K562 (cell line): ENCODE measurements around the gene SOX18. TPM values are rescaled to one million over a fixed set of nuclear protein-coding genes. Genes with fewer than 3 reads are reported as not detected.

ENCODE experiments used
- EWSR1 ChIP-seq: fragments of 450-650 bp; IDR thresholded peaks from 2 replicates; pipeline ENCODE4 v1.6.1; 2018; ENCODE audit warnings: borderline replicate concordance, mild to moderate bottlenecking, low read depth, moderate library complexity; ENCODE audit not compliant: partially characterized antibody
- JUND ChIP-seq, 2 experiments: IDR thresholded peaks; 2 replicates in 1 of 2; 3 replicates in 1 of 2; pipeline ENCODE4 v1.6.1; 2011; ENCODE audit warnings: borderline replicate concordance in 2 of 2, low read depth in 2 of 2, low read length in 2 of 2, improper control_type of control experiment in 1 of 2, missing biosample characterization in 1 of 2, missing genetic modification characterization in 1 of 2, missing genetic modification reagents in 1 of 2
- NCOA1 ChIP-seq: fragments of 450-650 bp; IDR thresholded peaks from 2 replicates; pipeline ENCODE4 v1.6.1; 2016; ENCODE audit warnings: low read depth
- NFE2 ChIP-seq: IDR thresholded peaks from 2 replicates; pipeline ENCODE4 v1.6.1; 2014; ENCODE audit warnings: antibody characterized with exemption, low read depth
- NR3C1 ChIP-seq: sonication (generic); formaldehyde crosslinking; IDR thresholded peaks from 2 replicates; pipeline ENCODE4 v1.8.1; 2022; ENCODE audit warnings: missing genetic modification reagents
- NR4A1 ChIP-seq, 2 experiments: fragments of 250-450 bp in 1 of 2; fragments of 450-650 bp in 1 of 2; sonication (Bioruptor Pico) in 1 of 2; IDR thresholded peaks; 2 replicates each; pipeline versions ENCODE4 v1.4.0 to v1.6.1; 2016 to 2020; ENCODE audit warnings: mild to moderate bottlenecking in 2 of 2, missing compliant biosample characterization in 1 of 2, missing genetic modification characterization in 1 of 2, moderate library complexity in 1 of 2
- SMAD1 ChIP-seq: fragments of 150-350 bp; IDR thresholded peaks from 2 replicates; pipeline ENCODE4 v1.6.1; 2014; ENCODE audit warnings: low read length, low read depth; ENCODE audit not compliant: partially characterized antibody
- ZNF75A ChIP-seq: fragments of 450-650 bp; formaldehyde crosslinking; IDR thresholded peaks from 2 replicates; pipeline ENCODE4 v1.4.0; 2020; ENCODE audit warnings: mild to moderate bottlenecking
- ZNF785 ChIP-seq: fragments of 250-450 bp; sonication (Bioruptor Pico); IDR thresholded peaks from 2 replicates; pipeline ENCODE4 v1.4.0; 2020; ENCODE audit warnings: mild to moderate bottlenecking
- polyA plus RNA-seq, 8 experiments: library from polyadenylated mRNA; depleted of rRNA in 4 of 8; stranded (reverse) in 5 of 8; unstranded in 3 of 8; fragments of >200 nt; fragmentation: Nextera tagmentation in 2 of 8; fragmentation: Illumina TruSeq in 1 of 8; extraction: Ambion mirVana in 2 of 8; extraction: Trizol in 1 of 8; gene quantifications; 2 replicates each; pipeline versions ENCODE4 v1.2.1 to v1.2.3, GENCODE V29; 2011 to 2014; ENCODE audit warnings: inconsistent platforms in 1 of 8, missing spikeins in 1 of 8
- total RNA-seq, 7 experiments: library from RNA; depleted of rRNA in 6 of 7; stranded (reverse); fragments of >200 nt in 6 of 7; fragmentation: Illumina TruSeq in 2 of 7; extraction: Trizol in 2 of 7; gene quantifications; 2 replicates each; pipeline versions ENCODE4 v1.2.1 to v1.2.3, GENCODE V29; 2011 to 2021; ENCODE audit warnings: low replicate concordance in 1 of 7
- TF ChIP-seq, protein P1 (sequence below): sonication (generic); formaldehyde crosslinking; IDR thresholded peaks from 2 replicates; pipeline ENCODE4 v1.8.1; 2023; ENCODE audit warnings: missing genetic modification reagents, mild to moderate bottlenecking, borderline replicate concordance
- TF ChIP-seq, protein P2 (sequence below): fragments of 450-650 bp; formaldehyde crosslinking; IDR thresholded peaks from 2 replicates; pipeline ENCODE4 v1.4.0; 2020; ENCODE audit warnings: mild to moderate bottlenecking, moderate library complexity
- TF ChIP-seq, protein P3 (sequence below): sonication (generic); formaldehyde crosslinking; IDR thresholded peaks from 2 replicates; pipeline ENCODE4 v1.8.0; 2022; ENCODE audit warnings: mild to moderate bottlenecking, low read depth, missing genetic modification reagents
- TF ChIP-seq, protein P4 (sequence below): fragments of 250-450 bp; sonication (Bioruptor Pico); IDR thresholded peaks from 2 replicates; pipeline ENCODE4 v1.8.0; 2021; ENCODE audit warnings: moderate library complexity, mild to moderate bottlenecking, inconsistent platforms

The SOX18 gene
- total and polyA plus RNA-seq, 9 of the 15 experiments (the other 6 are each of a cell fraction or from before 2014, with no cell fraction given): 0.15 to 19.8 (median 0.33) TPM

DNA sequence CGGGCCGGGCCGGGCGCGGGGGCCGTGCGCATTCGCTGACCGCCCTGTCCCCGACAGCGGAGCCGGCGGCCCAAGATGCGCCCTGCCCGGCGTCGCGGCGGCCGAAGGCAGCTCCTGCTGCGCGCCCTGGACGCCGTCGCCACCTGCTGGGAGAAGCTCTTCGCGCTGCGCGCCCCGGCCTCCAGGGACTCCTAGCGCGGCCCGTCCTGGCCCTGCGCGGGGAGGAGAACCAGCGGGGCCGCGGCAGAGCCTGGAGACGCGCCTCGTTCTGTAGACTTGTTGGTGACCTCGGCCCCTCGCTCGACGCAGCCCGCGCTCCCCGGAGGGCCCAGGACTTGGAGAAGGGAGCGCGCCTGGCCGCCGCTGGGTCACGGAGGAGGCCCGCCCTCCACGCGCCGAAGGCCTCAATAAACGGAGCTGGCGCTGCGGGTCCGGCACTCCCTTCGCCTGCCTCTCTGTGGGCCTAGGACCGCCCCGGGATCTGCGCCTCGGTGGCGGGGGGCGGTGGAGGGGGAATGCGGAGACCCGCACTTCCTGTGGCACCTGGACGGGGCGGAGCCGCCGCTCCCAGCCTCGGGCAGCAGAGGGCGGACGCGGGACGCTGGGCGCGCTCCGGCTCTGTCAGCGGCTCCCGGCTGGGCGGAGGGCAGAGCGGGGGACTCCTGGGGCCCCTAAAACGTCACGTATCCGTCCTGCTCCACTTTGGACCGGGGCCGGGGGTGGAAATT is 10.7 kb downstream of the SOX18 start (continued):
- TF ChIP-seq, protein P1, sequence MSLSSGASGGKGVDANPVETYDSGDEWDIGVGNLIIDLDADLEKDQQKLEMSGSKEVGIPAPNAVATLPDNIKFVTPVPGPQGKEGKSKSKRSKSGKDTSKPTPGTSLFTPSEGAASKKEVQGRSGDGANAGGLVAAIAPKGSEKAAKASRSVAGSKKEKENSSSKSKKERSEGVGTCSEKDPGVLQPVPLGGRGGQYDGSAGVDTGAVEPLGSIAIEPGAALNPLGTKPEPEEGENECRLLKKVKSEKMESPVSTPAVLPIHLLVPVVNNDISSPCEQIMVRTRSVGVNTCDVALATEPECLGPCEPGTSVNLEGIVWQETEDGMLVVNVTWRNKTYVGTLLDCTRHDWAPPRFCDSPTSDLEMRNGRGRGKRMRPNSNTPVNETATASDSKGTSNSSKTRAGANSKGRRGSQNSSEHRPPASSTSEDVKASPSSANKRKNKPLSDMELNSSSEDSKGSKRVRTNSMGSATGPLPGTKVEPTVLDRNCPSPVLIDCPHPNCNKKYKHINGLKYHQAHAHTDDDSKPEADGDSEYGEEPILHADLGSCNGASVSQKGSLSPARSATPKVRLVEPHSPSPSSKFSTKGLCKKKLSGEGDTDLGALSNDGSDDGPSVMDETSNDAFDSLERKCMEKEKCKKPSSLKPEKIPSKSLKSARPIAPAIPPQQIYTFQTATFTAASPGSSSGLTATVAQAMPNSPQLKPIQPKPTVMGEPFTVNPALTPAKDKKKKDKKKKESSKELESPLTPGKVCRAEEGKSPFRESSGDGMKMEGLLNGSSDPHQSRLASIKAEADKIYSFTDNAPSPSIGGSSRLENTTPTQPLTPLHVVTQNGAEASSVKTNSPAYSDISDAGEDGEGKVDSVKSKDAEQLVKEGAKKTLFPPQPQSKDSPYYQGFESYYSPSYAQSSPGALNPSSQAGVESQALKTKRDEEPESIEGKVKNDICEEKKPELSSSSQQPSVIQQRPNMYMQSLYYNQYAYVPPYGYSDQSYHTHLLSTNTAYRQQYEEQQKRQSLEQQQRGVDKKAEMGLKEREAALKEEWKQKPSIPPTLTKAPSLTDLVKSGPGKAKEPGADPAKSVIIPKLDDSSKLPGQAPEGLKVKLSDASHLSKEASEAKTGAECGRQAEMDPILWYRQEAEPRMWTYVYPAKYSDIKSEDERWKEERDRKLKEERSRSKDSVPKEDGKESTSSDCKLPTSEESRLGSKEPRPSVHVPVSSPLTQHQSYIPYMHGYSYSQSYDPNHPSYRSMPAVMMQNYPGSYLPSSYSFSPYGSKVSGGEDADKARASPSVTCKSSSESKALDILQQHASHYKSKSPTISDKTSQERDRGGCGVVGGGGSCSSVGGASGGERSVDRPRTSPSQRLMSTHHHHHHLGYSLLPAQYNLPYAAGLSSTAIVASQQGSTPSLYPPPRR: no peak
- TF ChIP-seq ZNF785 (CRISPR knock-in tag) (no peak), NR3C1 (CRISPR knock-in tag) (no peak), NFE2 (no peak), NR4A1 (CRISPR knock-in tag; IDR thresholded peaks at IDR 0.05) (peak; percentile 78), NR4A1 (tag; IDR thresholded peaks at IDR 0.05) (no peak), JUND (IDR thresholded peaks at IDR 0.05; ENCODE audit: borderline replicate concordance, low read depth, low read length) (0 out of 2 replicates have a peak, but pooled peaks have one; percentile 11), JUND (tag; IDR thresholded peaks at IDR 0.05; ENCODE audit: borderline replicate concordance, low read depth, low read length) (no peak), ZNF75A (CRISPR knock-in tag) (no peak), EWSR1 (no peak), NCOA1 (no peak), SMAD1 (no peak)
- TF ChIP-seq, protein P2, sequence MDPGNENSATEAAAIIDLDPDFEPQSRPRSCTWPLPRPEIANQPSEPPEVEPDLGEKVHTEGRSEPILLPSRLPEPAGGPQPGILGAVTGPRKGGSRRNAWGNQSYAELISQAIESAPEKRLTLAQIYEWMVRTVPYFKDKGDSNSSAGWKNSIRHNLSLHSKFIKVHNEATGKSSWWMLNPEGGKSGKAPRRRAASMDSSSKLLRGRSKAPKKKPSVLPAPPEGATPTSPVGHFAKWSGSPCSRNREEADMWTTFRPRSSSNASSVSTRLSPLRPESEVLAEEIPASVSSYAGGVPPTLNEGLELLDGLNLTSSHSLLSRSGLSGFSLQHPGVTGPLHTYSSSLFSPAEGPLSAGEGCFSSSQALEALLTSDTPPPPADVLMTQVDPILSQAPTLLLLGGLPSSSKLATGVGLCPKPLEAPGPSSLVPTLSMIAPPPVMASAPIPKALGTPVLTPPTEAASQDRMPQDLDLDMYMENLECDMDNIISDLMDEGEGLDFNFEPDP (CRISPR knock-in tag): no peak
- TF ChIP-seq, protein P3, sequence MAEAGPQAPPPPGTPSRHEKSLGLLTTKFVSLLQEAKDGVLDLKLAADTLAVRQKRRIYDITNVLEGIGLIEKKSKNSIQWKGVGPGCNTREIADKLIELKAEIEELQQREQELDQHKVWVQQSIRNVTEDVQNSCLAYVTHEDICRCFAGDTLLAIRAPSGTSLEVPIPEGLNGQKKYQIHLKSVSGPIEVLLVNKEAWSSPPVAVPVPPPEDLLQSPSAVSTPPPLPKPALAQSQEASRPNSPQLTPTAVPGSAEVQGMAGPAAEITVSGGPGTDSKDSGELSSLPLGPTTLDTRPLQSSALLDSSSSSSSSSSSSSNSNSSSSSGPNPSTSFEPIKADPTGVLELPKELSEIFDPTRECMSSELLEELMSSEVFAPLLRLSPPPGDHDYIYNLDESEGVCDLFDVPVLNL: no peak; the same call in 1 of the 2 replicates
- TF ChIP-seq, protein P4, sequence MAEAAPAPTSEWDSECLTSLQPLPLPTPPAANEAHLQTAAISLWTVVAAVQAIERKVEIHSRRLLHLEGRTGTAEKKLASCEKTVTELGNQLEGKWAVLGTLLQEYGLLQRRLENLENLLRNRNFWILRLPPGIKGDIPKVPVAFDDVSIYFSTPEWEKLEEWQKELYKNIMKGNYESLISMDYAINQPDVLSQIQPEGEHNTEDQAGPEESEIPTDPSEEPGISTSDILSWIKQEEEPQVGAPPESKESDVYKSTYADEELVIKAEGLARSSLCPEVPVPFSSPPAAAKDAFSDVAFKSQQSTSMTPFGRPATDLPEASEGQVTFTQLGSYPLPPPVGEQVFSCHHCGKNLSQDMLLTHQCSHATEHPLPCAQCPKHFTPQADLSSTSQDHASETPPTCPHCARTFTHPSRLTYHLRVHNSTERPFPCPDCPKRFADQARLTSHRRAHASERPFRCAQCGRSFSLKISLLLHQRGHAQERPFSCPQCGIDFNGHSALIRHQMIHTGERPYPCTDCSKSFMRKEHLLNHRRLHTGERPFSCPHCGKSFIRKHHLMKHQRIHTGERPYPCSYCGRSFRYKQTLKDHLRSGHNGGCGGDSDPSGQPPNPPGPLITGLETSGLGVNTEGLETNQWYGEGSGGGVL: no peak
